Ovary (tissue), 9 donors: Measurements from ENCODE around the gene HERC4. TPM values are rescaled to one million over a fixed set of nuclear protein-coding genes. Genes with fewer than 3 reads are reported as not detected.

Source experiments
- DNase-seq, 5 donors: peaks; one replicate each; pipeline ENCODE4 v3.0.0-alpha.2; 2019 to 2020
- H3K27ac ChIP-seq, 2 donors: fragments of 200-600 bp; one replicate each; pipeline versions ENCODE4 v1.5.1 to v1.8.0; 2019 to 2022
- H3K27me3 ChIP-seq: fragments of 200-600 bp; one replicate; pipeline ENCODE4 v1.8.0; 2022
- H3K36me3 ChIP-seq: fragments of 200-600 bp; sonication (generic); one replicate; pipeline ENCODE4 v1.5.1; 2019
- H3K4me1 ChIP-seq: one replicate; pipeline ENCODE4 v1.8.1; 2013; ENCODE audit warnings: mild to moderate bottlenecking, moderate library complexity; ENCODE audit not compliant: insufficient read depth
- H3K4me3 ChIP-seq: fragments of 200-600 bp; sonication (generic); one replicate; pipeline ENCODE4 v1.5.1; 2017
- H3K9me3 ChIP-seq, 2 donors: fragments of 200-600 bp in 1 of 2; sonication (generic) in 1 of 2; one replicate each; pipeline versions ENCODE4 v1.5.1 to v1.8.1; 2013 to 2019; ENCODE audit warnings: mild to moderate bottlenecking in 1 of 2, moderate library complexity in 1 of 2
- CTCF ChIP-seq, 3 donors: fragments of 450-650 bp in 2 of 3; fragments of 200-600 bp in 1 of 3; IDR thresholded peaks; one replicate each; pipeline versions ENCODE4 v1.5.1 to v1.8.0; 2016 to 2022; ENCODE audit warnings: antibody characterized with exemption in 3 of 3, mild to moderate bottlenecking in 1 of 3
- EP300 ChIP-seq: sonication (generic); formaldehyde crosslinking; IDR thresholded peaks from one replicate; pipeline ENCODE4 v1.6.1; 2017; ENCODE audit warnings: antibody characterized with exemption
- POLR2A ChIP-seq: fragments of 450-650 bp; IDR thresholded peaks from one replicate; pipeline ENCODE4 v1.6.1; 2017; ENCODE audit warnings: antibody characterized with exemption, mild to moderate bottlenecking, moderate library complexity
- WGBS, 3 donors: extraction: QIAGEN DNeasy Blood & Tissue Kit in 1 of 3; methylation state at CpG; one replicate each; pipeline versions ENCODE4 v1.1.5 to v1.1.7; 2013 to 2017; 5-methylcytosine and 5-hydroxymethylcytosine counted together
- intact Hi-C, 4 donors: fragments of 100-400 bp; cut with DNase I; formaldehyde crosslinking; loops; one replicate each; pipeline versions ENCODE4 v1.11.0 to v1.15.1; 2022 to 2023
- polyA plus RNA-seq, 2 donors: library from polyadenylated mRNA; stranded (reverse); fragments of 200-250 nt in 1 of 2; fragments of 350-450 nt in 1 of 2; fragmentation: Illumina TruSeq in 1 of 2; extraction: RNeasy Lipid Tissue Mini Kit (QIAGEN cat#74804) in 1 of 2; gene quantifications; one replicate each; pipeline ENCODE4 v1.2.3, GENCODE V29; 2013 to 2014
- total RNA-seq, 7 donors: library from RNA; depleted of rRNA in 2 of 7; stranded (reverse); fragments of >200 nt in 2 of 7; fragmentation: NEBNext Ultra II Directional in 3 of 7; extraction: Animal tissue kit (Norgen Biotek cat#: 25700) in 3 of 7; gene quantifications; one replicate each; pipeline versions ENCODE4 v1.1.0 to v1.2.4, GENCODE V29; 2016 to 2023
- donor health status: DM: no; HTN: no; CAD: no; lungs with moderate emphysema.
- donor health status: DM: no; HTN: no; CAD: no.
- donor health status: Bipolar disorder and iron deficiency.
- donor health status: DM: yes; HTN: yes; CAD: no.
- donor health status: DM: no; HTN: no; CAD: no.
- donor health status: DM: yes; HTN: yes; CAD: no.

HERC4 gene
- total and polyA plus RNA-seq, 9 donors = 16.4 to 54.7 (median 43.5) TPM

DNA sequence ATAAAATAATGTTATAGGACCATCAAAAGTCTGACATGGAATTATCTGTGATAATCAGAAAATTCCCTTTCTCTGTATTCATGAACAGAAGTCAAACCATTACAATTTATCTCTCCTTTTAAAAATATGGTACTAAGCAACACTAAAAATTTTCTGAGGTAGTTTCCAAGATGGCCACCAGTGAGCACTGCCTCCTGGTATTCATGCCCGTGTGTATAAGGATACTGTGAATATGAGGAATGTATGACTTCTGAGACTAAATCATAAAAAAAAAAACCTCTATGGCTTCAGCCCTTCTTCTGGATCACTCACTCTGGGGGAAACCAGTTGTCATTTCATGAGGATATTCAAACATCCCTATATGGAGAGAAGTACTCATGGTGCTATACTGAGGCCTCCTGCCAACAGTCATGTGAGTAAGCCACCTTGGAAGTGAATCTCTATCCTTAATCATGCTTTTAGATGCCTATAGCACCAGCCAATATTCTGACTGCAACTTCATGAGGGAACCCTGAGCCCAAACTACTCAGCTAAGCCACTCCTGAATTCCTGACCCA is 149.6 kb downstream of the HERC4 start:
- WGBS, 3 donors = 75 to 88% (median 88%) methylated on average over 1 of the region's 1 CpG

DNA sequence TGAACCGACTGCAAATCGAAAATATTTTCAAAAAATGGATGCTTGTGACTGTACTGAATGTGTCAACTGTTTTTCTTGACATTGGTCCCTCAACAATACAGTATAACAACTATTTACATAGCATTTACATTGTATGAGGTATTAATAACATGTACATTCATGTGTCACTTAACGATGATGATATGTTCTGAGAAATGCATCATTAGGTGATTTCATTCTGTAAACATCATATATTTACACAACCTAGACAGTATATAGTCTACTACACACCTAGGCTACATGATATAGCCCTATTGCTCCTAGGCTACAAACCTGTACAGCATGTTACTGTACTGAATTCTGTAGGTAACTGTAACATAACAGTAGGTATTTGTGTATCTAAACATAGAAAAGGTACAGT is 150.9 kb downstream of the HERC4 start:
- TF ChIP-seq EP300 = no peak
- TF ChIP-seq POLR2A = no peak
- TF ChIP-seq CTCF (IDR thresholded peaks at IDR 0.05) = no peak
- 94 to 96% (median 95%) methylated on average over 3 of the region's 3 CpGs for WGBS, 3 donors
- H3K27me3 ChIP-seq = no peaks in the 10 kb centered on the region
- no peak overlapping the region for H3K27ac ChIP-seq
- H3K4me3 ChIP-seq = no peak overlapping the region
- no peak for DNase-seq
- intact Hi-C loops = no loop called here
- H3K36me3 ChIP-seq = no peaks in the 10 kb centered on the region
- no peaks in the 10 kb centered on the region for H3K4me1 ChIP-seq
- no peaks in the 10 kb centered on the region for H3K9me3 ChIP-seq

More for the DNA sequence above, 149.6 kb downstream of the HERC4 start:
- Histone ChIP-seq H3K27ac (no peak overlapping the region), H3K4me1 (no peaks in the 10 kb centered on the region), H3K36me3 (no peaks in the 10 kb centered on the region), H3K4me3 (no peak overlapping the region), H3K27me3 (no peaks in the 10 kb centered on the region), H3K9me3 (no peaks in the 10 kb centered on the region)
- DNase-seq = no peak
- intact Hi-C loops = no loop called here
- no peak for TF ChIP-seq EP300
- no peak for TF ChIP-seq POLR2A
- no peak for TF ChIP-seq CTCF (IDR thresholded peaks at IDR 0.05)

DNA sequence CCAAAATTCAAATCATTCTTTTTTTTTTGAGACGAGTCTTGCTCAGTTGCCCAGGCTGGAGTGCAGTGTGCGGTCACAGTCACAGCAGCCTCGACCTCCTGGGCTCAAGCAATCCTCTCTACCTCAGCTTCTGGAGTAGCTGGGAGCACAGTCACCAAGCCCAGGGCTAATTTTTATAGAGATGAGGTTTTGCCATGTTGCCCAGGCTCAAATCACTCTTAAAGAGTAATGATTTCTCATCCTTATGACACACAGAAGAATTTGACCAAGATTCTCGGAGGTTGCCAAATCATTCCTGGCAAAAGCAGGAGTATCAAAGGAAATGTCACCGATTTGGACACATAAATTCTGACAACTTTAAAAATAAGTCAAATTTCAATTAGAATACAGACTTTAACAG is 151.5 kb downstream of the HERC4 start:
- 88 to 95% (median 93%) methylated on average over 5 of the region's 5 CpGs for WGBS, 3 donors
- no peaks in the 10 kb centered on the region for H3K4me1 ChIP-seq
- H3K36me3 ChIP-seq = no peaks in the 10 kb centered on the region
- no peak for DNase-seq
- no peak overlapping the region for H3K4me3 ChIP-seq
- H3K27ac ChIP-seq = no peak overlapping the region
- TF ChIP-seq CTCF (IDR thresholded peaks at IDR 0.05) = no peak
- TF ChIP-seq POLR2A = no peak
- TF ChIP-seq EP300 = no peak
- H3K9me3 ChIP-seq = no peaks in the 10 kb centered on the region
- intact Hi-C loops = no loop called here
- H3K27me3 ChIP-seq = no peaks in the 10 kb centered on the region

GRCh38 chr10:67921065-67921464 is 154.0 kb downstream of the HERC4 start:
- 94 to 97% (median 95%) methylated on average over 1 of the region's 1 CpG for WGBS, 3 donors
- Histone ChIP-seq H3K27me3 (no peaks in the 10 kb centered on the region), H3K36me3 (no peaks in the 10 kb centered on the region)

More at GRCh38 chr10:67921065-67921464, 154.0 kb downstream of the HERC4 start:
- Histone ChIP-seq H3K4me3 (no peak overlapping the region), H3K9me3 (no peaks in the 10 kb centered on the region), H3K4me1 (no peaks in the 10 kb centered on the region), H3K27ac (no peak overlapping the region)
- intact Hi-C loops = no loop called here
- DNase-seq = no peak
- TF ChIP-seq CTCF (IDR thresholded peaks at IDR 0.05) (no peak), EP300 (no peak), POLR2A (no peak)
